Esophagus squamous epithelium (tissue), 5 donors: ENCODE results near the gene CALB2. TPM values are rescaled to one million over a fixed set of nuclear protein-coding genes. Genes with fewer than 3 reads are reported as not detected.

Source experiments
- DNase-seq: peaks from one replicate; lab custom pipeline; 2025; lab: John Stamatoyannopoulos, UW
- H3K27ac ChIP-seq, 4 donors: fragments of 200-600 bp; sonication (generic); one replicate each; pipeline ENCODE4 v1.5.1; 2016 to 2019; ENCODE audit warnings: mild to moderate bottlenecking in 1 of 4
- H3K27me3 ChIP-seq, 4 donors: fragments of 200-600 bp; sonication (generic); 1 replicate in 3 of 4; 2 replicates in 1 of 4; pipeline versions ENCODE4 v1.5.1 to v1.6.0; 2017 to 2021; ENCODE audit warnings: antibody characterized with exemption in 1 of 4
- H3K36me3 ChIP-seq, 3 donors: fragments of 200-600 bp; sonication (generic); one replicate each; pipeline ENCODE4 v1.5.1; 2016 to 2019
- H3K4me1 ChIP-seq, 3 donors: fragments of 200-600 bp; sonication (generic); one replicate each; pipeline ENCODE4 v1.5.1; 2017 to 2019
- H3K4me3 ChIP-seq, 4 donors: fragments of 200-600 bp; sonication (generic); 1 replicate in 3 of 4; 2 replicates in 1 of 4; pipeline ENCODE4 v1.5.1; 2016 to 2019; ENCODE audit warnings: mild to moderate bottlenecking in 2 of 4, moderate library complexity in 1 of 4
- H3K9me3 ChIP-seq, 3 donors: fragments of 200-600 bp; sonication (generic); one replicate each; pipeline ENCODE4 v1.5.1; 2016 to 2019
- POLR2A ChIP-seq, 4 donors: fragments of 450-650 bp; IDR thresholded peaks; one replicate each; pipeline ENCODE4 v1.6.1; 2017; ENCODE audit warnings: antibody characterized with exemption in 4 of 4, mild to moderate bottlenecking in 4 of 4, moderate library complexity in 3 of 4
- WGBS, 2 donors: methylation state at CpG; one replicate each; pipeline ENCODE4 v1.1.5; 2018; 5-methylcytosine and 5-hydroxymethylcytosine counted together
- intact Hi-C: fragments of 100-400 bp; cut with DNase I; formaldehyde crosslinking; loops from one replicate; pipeline ENCODE4 v1.15.0; 2022
- total RNA-seq, 4 donors: library from RNA; depleted of rRNA; stranded (reverse); fragments of >200 nt; gene quantifications; one replicate each; pipeline ENCODE4 v1.1.0, GENCODE V29; 2016
- TF ChIP-seq, protein P1 (sequence below), 6 experiments: fragments of 450-650 bp in 4 of 6; fragments of 200-600 bp in 2 of 6; sonication (generic) in 2 of 6; IDR thresholded peaks; one replicate each; pipeline ENCODE4 v1.5.1; 2016 to 2019; ENCODE audit warnings: antibody characterized with exemption in 6 of 6, mild to moderate bottlenecking in 4 of 6, moderate library complexity in 4 of 6
- donor health status: DM: yes; HTN: yes; CAD: no.

The CALB2 gene
- total RNA-seq, 4 donors from 2014 or later, result 0.35 to 3.8 (median 2.4) TPM

GRCh38 chr16:71412270-71413160 lies 54.0 kb downstream of the CALB2 start:
- intact Hi-C loops, result loop anchor here (5.0 to 10.0 kb wide), 2 partner anchors 90 to 202 kb away; no protein-coding TSS in a partner anchor
- Histone ChIP-seq H3K4me3 (no peak overlapping the region), H3K9me3 (no peaks in the 10 kb centered on the region), H3K27ac (no peak overlapping the region), H3K4me1 (peaks cover 0 to 9% (median 0%) of the 10 kb centered on the region in 3 donors), H3K36me3 (no peaks in the 10 kb centered on the region), H3K27me3 (peaks cover 0 to 59% (median 0%) of the 10 kb centered on the region in 4 donors)
- TF ChIP-seq, protein P1, sequence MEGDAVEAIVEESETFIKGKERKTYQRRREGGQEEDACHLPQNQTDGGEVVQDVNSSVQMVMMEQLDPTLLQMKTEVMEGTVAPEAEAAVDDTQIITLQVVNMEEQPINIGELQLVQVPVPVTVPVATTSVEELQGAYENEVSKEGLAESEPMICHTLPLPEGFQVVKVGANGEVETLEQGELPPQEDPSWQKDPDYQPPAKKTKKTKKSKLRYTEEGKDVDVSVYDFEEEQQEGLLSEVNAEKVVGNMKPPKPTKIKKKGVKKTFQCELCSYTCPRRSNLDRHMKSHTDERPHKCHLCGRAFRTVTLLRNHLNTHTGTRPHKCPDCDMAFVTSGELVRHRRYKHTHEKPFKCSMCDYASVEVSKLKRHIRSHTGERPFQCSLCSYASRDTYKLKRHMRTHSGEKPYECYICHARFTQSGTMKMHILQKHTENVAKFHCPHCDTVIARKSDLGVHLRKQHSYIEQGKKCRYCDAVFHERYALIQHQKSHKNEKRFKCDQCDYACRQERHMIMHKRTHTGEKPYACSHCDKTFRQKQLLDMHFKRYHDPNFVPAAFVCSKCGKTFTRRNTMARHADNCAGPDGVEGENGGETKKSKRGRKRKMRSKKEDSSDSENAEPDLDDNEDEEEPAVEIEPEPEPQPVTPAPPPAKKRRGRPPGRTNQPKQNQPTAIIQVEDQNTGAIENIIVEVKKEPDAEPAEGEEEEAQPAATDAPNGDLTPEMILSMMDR (IDR thresholded peaks at IDR 0.05), result peak; percentile 80 to 91 (median 83)
- no peak for TF ChIP-seq POLR2A (IDR thresholded peaks at IDR 0.05)
- WGBS, 2 donors, result 4 to 11% methylated on average over 9 to 15 of the region's 24 CpGs
- no peak for DNase-seq

GRCh38 chr16:71413341-71413740 lies 54.8 kb downstream of the CALB2 start:
- WGBS, 2 donors, result 40 to 70% methylated on average over 2 of the region's 4 CpGs
- H3K4me3 ChIP-seq, result no peak overlapping the region
- no peaks in the 10 kb centered on the region for H3K9me3 ChIP-seq
- intact Hi-C loops, result loop anchor here (5.0 to 10.0 kb wide), 2 partner anchors 89 to 201 kb away; no protein-coding TSS in a partner anchor
- no peaks in the 10 kb centered on the region for H3K36me3 ChIP-seq
- H3K27me3 ChIP-seq, result peaks cover 0 to 64% (median 0%) of the 10 kb centered on the region in 4 donors
- no peak for TF ChIP-seq POLR2A (IDR thresholded peaks at IDR 0.05)
- TF ChIP-seq, protein P1 (IDR thresholded peaks at IDR 0.05), result no peak
- H3K4me1 ChIP-seq, result peaks cover 0 to 9% (median 0%) of the 10 kb centered on the region in 3 donors
- DNase-seq, result no peak
- H3K27ac ChIP-seq, result no peak overlapping the region

- Histone ChIP-seq H3K27ac (no peak overlapping the region), H3K9me3 (no peaks in the 10 kb centered on the region), H3K4me3 (no peak overlapping the region), H3K36me3 (no peaks in the 10 kb centered on the region), H3K4me1 (peaks cover 0 to 9% (median 0%) of the 10 kb centered on the region in 3 donors), H3K27me3 (peaks cover 0 to 57% (median 0%) of the 10 kb centered on the region in 4 donors)
- intact Hi-C loops, result loop anchor here (5.0 to 10.0 kb wide), 2 partner anchors 88 to 201 kb away; no protein-coding TSS in a partner anchor
- TF ChIP-seq, protein P1 (IDR thresholded peaks at IDR 0.05), result no peak
- no peak for TF ChIP-seq POLR2A (IDR thresholded peaks at IDR 0.05)
- WGBS, 2 donors, result 81 to 86% methylated on average over 5 of the region's 5 CpGs
- no peak for DNase-seq
These were observed 55.5 kb downstream of the CALB2 start for GRCh38 chr16:71414038-71414437.

GRCh38 chr16:71421911-71422310 lies 63.4 kb downstream of the CALB2 start:
- WGBS, 2 donors, result 38 to 62% methylated on average over 4 of the region's 4 CpGs
- no peaks in the 10 kb centered on the region for H3K9me3 ChIP-seq
- DNase-seq, result no peak
- H3K4me1 ChIP-seq, result peaks cover 0 to 5% (median 0%) of the 10 kb centered on the region in 3 donors
- no peak overlapping the region for H3K4me3 ChIP-seq
- intact Hi-C loops, result no loop called here
- no peak overlapping the region for H3K27ac ChIP-seq
- peaks cover 0 to 44% (median 7%) of the 10 kb centered on the region in 4 donors for H3K27me3 ChIP-seq
- no peaks in the 10 kb centered on the region for H3K36me3 ChIP-seq
- TF ChIP-seq POLR2A (IDR thresholded peaks at IDR 0.05), result no peak
- TF ChIP-seq, protein P1 (IDR thresholded peaks at IDR 0.05), result peak in 3 of 6 experiments; percentile 23 to 53 (median 24)

GRCh38 chr16:71423016-71423415 lies 64.5 kb downstream of the CALB2 start:
- TF ChIP-seq POLR2A (IDR thresholded peaks at IDR 0.05), result no peak
- TF ChIP-seq, protein P1 (IDR thresholded peaks at IDR 0.05), result no peak
- intact Hi-C loops, result no loop called here
- Histone ChIP-seq H3K4me3 (no peak overlapping the region), H3K27ac (no peak overlapping the region), H3K27me3 (peaks cover 0 to 45% (median 7%) of the 10 kb centered on the region in 4 donors), H3K36me3 (no peaks in the 10 kb centered on the region), H3K4me1 (peaks cover 0 to 5% (median 0%) of the 10 kb centered on the region in 3 donors), H3K9me3 (no peaks in the 10 kb centered on the region)
- no peak for DNase-seq
- WGBS, 2 donors, result 81 to 92% methylated on average over 2 of the region's 2 CpGs
